Neuronal stem cell (in vitro differentiated cells): ENCODE measurements around the gene PDCD7.
"Not testable (repeated sequence)": the region's sequence is repeated elsewhere in the genome, so short reads cannot be mapped to it uniquely, and the experiment has no call there.

Experiments used
- DNase-seq: peaks from one replicate; pipeline ENCODE4 v3.0.0-alpha.2; 2013; ENCODE audit warnings: low spot score
- H2AFZ ChIP-seq: one replicate; pipeline ENCODE4 v1.6.1; 2013; ENCODE audit warnings: mild to moderate bottlenecking, low read length, inconsistent platforms
- H2AK5ac ChIP-seq: 2 replicates; pipeline ENCODE4 v1.6.1; 2013; ENCODE audit warnings: low read depth, mild to moderate bottlenecking, inconsistent platforms, low read length, moderate library complexity, mixed read lengths
- H2BK120ac ChIP-seq: 2 replicates; pipeline ENCODE4 v1.6.1; 2013; ENCODE audit warnings: low read depth, mild to moderate bottlenecking, inconsistent platforms, low read length, moderate library complexity, mixed read lengths
- H2BK12ac ChIP-seq: one replicate; pipeline ENCODE4 v1.6.1; 2013; ENCODE audit warnings: low read length, inconsistent platforms
- H2BK15ac ChIP-seq: 2 replicates; pipeline ENCODE4 v1.6.1; 2013; ENCODE audit warnings: mild to moderate bottlenecking, low read length, inconsistent platforms, mixed read lengths
- H2BK5ac ChIP-seq: one replicate; pipeline ENCODE4 v1.6.1; 2013; ENCODE audit warnings: inconsistent platforms, mild to moderate bottlenecking, low read length, moderate library complexity
- H3K14ac ChIP-seq: one replicate; pipeline ENCODE4 v1.6.1; 2013; ENCODE audit warnings: low read length, inconsistent platforms
- H3K18ac ChIP-seq: 2 replicates; pipeline ENCODE4 v1.6.1; 2013; ENCODE audit warnings: low read length, inconsistent platforms
- H3K23ac ChIP-seq: 2 replicates; pipeline ENCODE4 v1.6.1; 2013; ENCODE audit warnings: low read depth, mild to moderate bottlenecking, mixed read lengths, low read length, inconsistent platforms; ENCODE audit not compliant: poor library complexity
- H3K27ac ChIP-seq: replicated peaks from 3 replicates; pipeline ENCODE4 v1.5.1; 2013; ENCODE audit warnings: low read length, inconsistent platforms
- H3K27me3 ChIP-seq, 3 experiments: 2 replicates each; pipeline ENCODE4 v1.6.1; 2013; ENCODE audit warnings: low read length in 3 of 3, mild to moderate bottlenecking in 2 of 3, inconsistent platforms in 1 of 3, low read depth in 1 of 3, mixed read lengths in 1 of 3, moderate library complexity in 1 of 3; ENCODE audit not compliant: control insufficient read depth in 3 of 3, insufficient read depth in 3 of 3
- H3K36me3 ChIP-seq, 2 donors: replicated peaks in 1 of 2; 2 replicates each; pipeline ENCODE4 v1.6.1; 2013; ENCODE audit warnings: low read length in 2 of 2; ENCODE audit not compliant: control insufficient read depth in 2 of 2, insufficient read depth in 2 of 2
- H3K4ac ChIP-seq: 2 replicates; pipeline ENCODE4 v1.6.1; 2013; ENCODE audit warnings: inconsistent platforms, mild to moderate bottlenecking, low read length, moderate library complexity
- H3K4me1 ChIP-seq, 2 donors: 1 replicate in 1 of 2; 2 replicates in 1 of 2; pipeline ENCODE4 v1.6.1; 2013; ENCODE audit warnings: low read length in 2 of 2, low read depth in 1 of 2; ENCODE audit not compliant: control insufficient read depth in 2 of 2, insufficient read depth in 1 of 2
- H3K4me2 ChIP-seq: one replicate; pipeline ENCODE4 v1.6.1; 2013; ENCODE audit warnings: mild to moderate bottlenecking, low read length, inconsistent platforms; ENCODE audit not compliant: insufficient read depth, poor library complexity, severe bottlenecking
- H3K4me3 ChIP-seq, 2 donors: 2 replicates each; pipeline ENCODE4 v1.5.1; 2013; ENCODE audit warnings: low read length in 2 of 2, mild to moderate bottlenecking in 2 of 2, inconsistent platforms in 1 of 2, moderate library complexity in 1 of 2
- H3K79me1 ChIP-seq: one replicate; pipeline ENCODE4 v1.6.1; 2013; ENCODE audit warnings: low read depth, mild to moderate bottlenecking, inconsistent platforms, low read length, moderate library complexity
- H3K9ac ChIP-seq: one replicate; pipeline ENCODE4 v1.6.1; 2013; ENCODE audit warnings: mild to moderate bottlenecking, low read depth, low read length, inconsistent platforms; ENCODE audit not compliant: poor library complexity
- H3K9me3 ChIP-seq, 2 donors: replicated peaks in 1 of 2; 2 replicates each; pipeline versions ENCODE3 to v1.6.1; 2013; ENCODE audit warnings: low read length in 2 of 2, mild to moderate bottlenecking in 2 of 2, inconsistent platforms in 1 of 2, low read depth in 1 of 2, mixed read lengths in 1 of 2, moderate library complexity in 1 of 2; ENCODE audit not compliant: control insufficient read depth in 2 of 2, insufficient read depth in 1 of 2
- H4K8ac ChIP-seq: one replicate; pipeline ENCODE4 v1.6.1; 2013; ENCODE audit warnings: low read depth, mild to moderate bottlenecking, inconsistent platforms, low read length, moderate library complexity
- H4K91ac ChIP-seq: one replicate; pipeline ENCODE4 v1.6.1; 2013; ENCODE audit warnings: low read length, low read depth, mild to moderate bottlenecking, inconsistent platforms; ENCODE audit not compliant: poor library complexity
- WGBS, 2 donors: extraction: QIAGEN DNeasy Blood & Tissue Kit; methylation state at CpG; one replicate each; pipeline ENCODE4 v1.1.7; 2013; ENCODE audit warnings: missing lambda C conversion rate in 2 of 2, mixed read lengths in 1 of 2; ENCODE audit not compliant: insufficient read length in 2 of 2, insufficient replicate concordance in 1 of 2; ENCODE audit errors: extremely low coverage in 2 of 2; 5-methylcytosine and 5-hydroxymethylcytosine counted together

Gene PDCD7

GRCh38 chr15:65095747-65096104 lies 37.9 kb downstream of the PDCD7 start:
- DNase-seq: no peak
- WGBS, 2 donors: no CpG with 5 or more reads among the region's 6 CpGs
- no peak overlapping the region for H3K18ac ChIP-seq
- no peak overlapping the region for H4K8ac ChIP-seq
- no peak overlapping the region for H4K91ac ChIP-seq
- no peaks in the 10 kb centered on the region for H3K27me3 ChIP-seq
- H3K9ac ChIP-seq: no peak overlapping the region
- H3K4me3 ChIP-seq: no peak overlapping the region
- H2AFZ ChIP-seq: no peak overlapping the region
- H3K9me3 ChIP-seq: no peaks in the 10 kb centered on the region
- H2BK5ac ChIP-seq: no peak overlapping the region
- no peak overlapping the region for H2BK12ac ChIP-seq
- H3K4me2 ChIP-seq: no peak overlapping the region
- no peaks in the 10 kb centered on the region for H3K79me1 ChIP-seq
- no peak overlapping the region for H3K23ac ChIP-seq
- H3K36me3 ChIP-seq: peaks cover 4 to 33% of the 10 kb centered on the region in 2 donors
- H2AK5ac ChIP-seq: no peak overlapping the region
- H2BK120ac ChIP-seq: no peak overlapping the region
- no peak overlapping the region for H3K14ac ChIP-seq
- no peak overlapping the region for H2BK15ac ChIP-seq
- no peak overlapping the region for H3K27ac ChIP-seq
- H3K4me1 ChIP-seq: peaks cover 0 to 4% of the 10 kb centered on the region in 2 donors
- H3K4ac ChIP-seq: no peak overlapping the region

GRCh38 chr15:65095011-65095746 lies 38.4 kb downstream of the PDCD7 start:
- Histone ChIP-seq H4K8ac (no peak overlapping the region), H3K9ac (no peak overlapping the region), H3K9me3 (no peaks in the 10 kb centered on the region), H3K79me1 (no peaks in the 10 kb centered on the region), H3K4ac (no peak overlapping the region), H2BK12ac (no peak overlapping the region), H4K91ac (no peak overlapping the region), H3K14ac (no peak overlapping the region), H2AFZ (no peak overlapping the region), H3K18ac (no peak overlapping the region), H3K36me3 (peaks cover 2 to 30% of the 10 kb centered on the region in 2 donors), H3K4me3 (no peak overlapping the region), H2BK15ac (no peak overlapping the region), H2AK5ac (peak overlapping the region; percentile 74), H3K23ac (peak overlapping the region; percentile 1), H3K4me2 (no peak overlapping the region), H2BK120ac (peak overlapping the region; percentile 61), H3K27me3 (no peaks in the 10 kb centered on the region), H2BK5ac (no peak overlapping the region), H3K27ac (no peak overlapping the region), H3K4me1 (peaks cover 0 to 4% of the 10 kb centered on the region in 2 donors)
- no CpG with 5 or more reads among the region's 5 CpGs for WGBS, 2 donors
- DNase-seq: no peak

DNA sequence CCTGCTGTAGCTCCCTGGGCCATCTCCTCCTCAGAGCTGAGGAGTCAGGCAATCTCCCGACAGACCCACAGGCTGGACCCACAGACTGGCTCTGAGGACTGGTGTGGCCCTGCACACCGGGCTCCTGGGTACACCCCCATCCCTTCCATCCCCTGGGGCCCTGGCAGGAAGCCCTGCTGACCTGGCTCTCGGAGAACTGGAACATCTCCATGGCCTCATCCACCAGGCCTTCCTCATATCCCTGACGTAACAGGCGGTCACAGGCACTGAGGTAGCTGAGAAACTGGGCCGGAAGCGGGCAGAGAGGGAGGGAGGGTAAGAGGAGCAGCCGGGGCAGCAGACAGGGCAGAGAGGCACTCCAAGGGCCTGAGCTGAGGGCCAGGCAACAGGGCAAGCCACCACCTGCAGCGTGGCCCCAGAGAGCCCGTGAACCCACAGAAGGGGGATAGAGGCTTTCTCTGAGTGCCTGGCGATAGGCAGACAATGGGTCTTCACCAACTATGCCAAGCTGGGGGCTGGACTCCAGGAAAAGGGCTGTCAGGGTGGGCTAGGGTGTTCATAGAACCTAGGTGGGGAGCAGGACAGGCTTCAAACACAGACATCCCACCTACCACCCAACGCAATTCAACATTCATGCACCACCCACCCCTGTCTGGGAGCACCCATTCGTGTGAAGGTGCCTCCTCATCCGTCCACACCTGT lies 39.2 kb downstream of the PDCD7 start:
- peak overlapping the region; percentile 74 for H2AK5ac ChIP-seq
- no peak overlapping the region for H4K8ac ChIP-seq
- WGBS, 2 donors: no CpG with 5 or more reads among the region's 14 CpGs
- H3K79me1 ChIP-seq: no peaks in the 10 kb centered on the region
- H2BK12ac ChIP-seq: no peak overlapping the region
- no peak overlapping the region for H3K4me3 ChIP-seq
- H3K18ac ChIP-seq: peak overlapping the region; percentile 49
- H3K4ac ChIP-seq: no peak overlapping the region
- no peak overlapping the region for H2BK15ac ChIP-seq
- H3K4me1 ChIP-seq: peaks cover 0 to 4% of the 10 kb centered on the region in 2 donors
- H3K27ac ChIP-seq: no peak overlapping the region
- DNase-seq: no peak
- no peak overlapping the region for H4K91ac ChIP-seq
- H2BK5ac ChIP-seq: no peak overlapping the region
- H3K4me2 ChIP-seq: no peak overlapping the region
- H3K27me3 ChIP-seq: no peaks in the 10 kb centered on the region
- H3K14ac ChIP-seq: no peak overlapping the region
- peak overlapping the region; percentile 31 for H3K9ac ChIP-seq
- H3K36me3 ChIP-seq: peaks cover 2 to 25% of the 10 kb centered on the region in 2 donors
- H2BK120ac ChIP-seq: peak overlapping the region; percentile 61
- H3K23ac ChIP-seq: peak overlapping the region; percentile 1
- no peak overlapping the region for H2AFZ ChIP-seq
- no peaks in the 10 kb centered on the region for H3K9me3 ChIP-seq

GRCh38 chr15:65093793-65094170 lies 39.8 kb downstream of the PDCD7 start:
- not testable (repeated sequence) for H3K27ac ChIP-seq, H3K4ac ChIP-seq, H4K91ac ChIP-seq, H3K23ac ChIP-seq, H2BK12ac ChIP-seq, H3K14ac ChIP-seq, H3K27me3 ChIP-seq, H3K9me3 ChIP-seq, H3K79me1 ChIP-seq, H3K4me1 ChIP-seq, H2BK120ac ChIP-seq, DNase-seq, H2BK15ac ChIP-seq, H2BK5ac ChIP-seq, H3K18ac ChIP-seq, H3K9ac ChIP-seq, H2AFZ ChIP-seq, H4K8ac ChIP-seq, H3K4me3 ChIP-seq, H2AK5ac ChIP-seq, H3K4me2 ChIP-seq
- no CpG with 5 or more reads among the region's 13 CpGs for WGBS, 2 donors
- H3K36me3 ChIP-seq: peaks cover 2 to 18% of the 10 kb centered on the region in 2 donors
